Activated T-cell treated with anti-CD3 and anti-CD28 coated beads for 24 hours (primary cell): ENCODE data around the gene MCM3AP.
"Not testable (repeated sequence)": the region's sequence is repeated elsewhere in the genome, so short reads cannot be mapped to it uniquely, and the experiment has no call there.

ENCODE experiments used
- DNase-seq: peaks from one replicate; pipeline ENCODE4 v3.0.0-alpha.2; 2020; ENCODE audit warnings: low read depth

MCM3AP gene

DNA sequence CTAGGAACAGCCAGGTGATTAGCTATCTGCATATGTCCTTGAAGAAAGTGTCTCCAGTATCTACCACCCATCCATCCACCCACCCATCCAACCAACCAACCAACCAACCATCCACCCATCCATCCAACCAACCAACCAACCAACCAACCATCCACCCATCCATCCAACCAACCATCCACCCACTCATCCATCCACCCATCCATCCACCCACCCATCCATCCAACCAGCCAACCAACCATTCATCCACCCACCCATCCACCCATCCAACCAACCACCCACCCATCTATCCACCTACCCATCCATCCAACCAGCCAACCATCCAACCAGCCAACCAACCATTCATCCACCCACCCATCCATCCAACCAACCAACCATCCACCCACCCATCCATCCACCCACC is 26.2 kb upstream of the MCM3AP start:
- no peak for DNase-seq

DNA sequence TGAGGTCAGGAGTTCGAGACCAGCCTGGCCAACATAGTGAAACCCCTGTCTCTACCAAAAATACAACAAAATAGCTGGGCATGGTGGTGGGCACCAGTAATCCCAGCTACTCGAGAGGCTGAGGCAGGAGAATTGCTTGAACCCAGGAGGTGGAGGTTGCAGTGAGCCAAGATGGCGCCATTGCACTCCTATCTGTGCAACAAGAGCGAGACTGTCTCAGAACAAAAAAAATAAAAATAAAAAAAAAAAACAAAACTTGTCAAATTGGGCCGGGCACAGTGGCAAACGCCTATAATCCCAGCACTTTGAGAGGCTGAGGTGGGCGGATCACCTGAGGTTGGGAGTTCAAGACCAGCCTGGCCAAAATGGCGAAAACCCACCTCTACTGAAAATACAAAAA is 24.8 kb upstream of the MCM3AP start:
- DNase-seq: not testable (repeated sequence)

GRCh38 chr21:46308431-46308830 is 23.0 kb upstream of the MCM3AP start:
- no peak for DNase-seq

DNA sequence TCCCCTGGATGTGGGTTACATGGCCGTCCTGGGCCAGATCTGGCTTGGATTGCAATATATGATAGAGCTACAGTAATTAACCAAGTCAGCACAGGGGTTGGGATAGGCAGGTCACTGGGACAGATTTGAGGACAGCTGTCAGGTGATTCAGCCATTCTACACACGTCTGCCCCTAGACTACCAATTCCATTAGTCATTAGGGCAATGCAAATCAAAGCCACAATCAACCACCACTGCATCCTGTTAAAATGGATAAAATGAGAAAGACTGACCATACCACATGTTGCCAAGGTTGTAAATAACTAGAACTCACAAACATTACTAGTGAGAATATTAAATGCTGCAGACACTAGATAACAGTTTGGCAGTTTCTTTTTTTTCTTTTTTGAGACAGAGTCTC is 22.2 kb upstream of the MCM3AP start:
- no peak for DNase-seq

DNA sequence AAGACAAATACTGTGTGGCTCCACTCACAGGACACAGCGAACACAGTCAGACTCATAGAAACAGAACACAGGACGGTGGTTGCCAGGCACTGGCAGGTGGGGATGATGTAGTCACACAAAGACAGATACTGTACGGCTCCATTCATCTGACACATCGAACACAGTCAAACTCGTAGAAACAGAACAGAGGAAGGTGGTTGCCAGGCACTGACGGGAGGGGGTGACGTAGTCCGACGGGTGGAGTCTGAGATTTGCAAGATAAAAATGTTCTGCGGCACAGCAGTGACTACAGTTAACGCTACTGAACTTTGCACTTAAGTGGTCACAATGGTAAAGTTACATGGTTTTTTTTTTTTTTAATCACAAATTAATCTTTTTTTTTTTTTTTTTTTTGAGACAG is 19.5 kb upstream of the MCM3AP start:
- no peak for DNase-seq

DNA sequence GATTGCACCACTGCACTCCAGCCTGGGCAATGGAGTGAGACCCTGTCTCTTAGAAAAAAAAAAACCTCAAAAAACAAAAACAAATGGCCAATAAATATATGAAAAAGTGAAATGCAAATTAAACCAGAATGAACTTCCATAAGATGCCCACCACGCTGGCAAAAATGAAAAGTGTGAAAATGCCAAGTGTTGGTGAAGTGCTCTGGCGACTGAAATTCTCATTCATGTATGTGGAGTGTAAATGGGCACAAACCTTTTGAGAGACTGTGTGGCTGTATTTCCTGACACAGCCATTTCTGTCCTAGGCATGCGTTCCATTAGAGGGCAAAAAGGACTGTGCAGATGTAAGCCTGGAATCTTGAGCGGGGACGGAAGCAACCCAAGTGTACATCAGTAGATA is 19.0 kb upstream of the MCM3AP start:
- no peak for DNase-seq

DNA sequence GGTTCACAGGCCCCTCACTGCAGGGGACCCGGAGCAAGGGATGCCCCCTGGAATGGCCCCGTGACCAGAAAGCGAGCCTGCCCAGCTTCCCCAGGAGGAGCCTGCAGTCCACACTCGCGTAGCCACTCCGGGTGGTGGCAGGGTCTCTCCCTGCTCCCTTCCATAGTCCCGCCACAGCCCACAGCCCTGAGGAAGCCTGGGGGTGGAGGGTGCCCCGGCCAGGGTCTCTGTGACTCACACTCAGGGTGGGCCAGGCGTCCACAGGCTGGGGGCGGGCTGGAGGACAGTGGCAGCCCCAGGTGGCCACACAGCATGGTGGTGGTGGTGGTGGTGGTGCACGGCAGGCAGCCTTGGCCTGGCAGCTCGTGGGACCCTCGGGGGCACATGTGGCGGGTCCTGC is 16.3 kb upstream of the MCM3AP start:
- no peak for DNase-seq

GRCh38 chr21:46299167-46299566 is 13.8 kb upstream of the MCM3AP start:
- DNase-seq: no peak

GRCh38 chr21:46297338-46298271 is 12.2 kb upstream of the MCM3AP start:
- DNase-seq: no peak

DNA sequence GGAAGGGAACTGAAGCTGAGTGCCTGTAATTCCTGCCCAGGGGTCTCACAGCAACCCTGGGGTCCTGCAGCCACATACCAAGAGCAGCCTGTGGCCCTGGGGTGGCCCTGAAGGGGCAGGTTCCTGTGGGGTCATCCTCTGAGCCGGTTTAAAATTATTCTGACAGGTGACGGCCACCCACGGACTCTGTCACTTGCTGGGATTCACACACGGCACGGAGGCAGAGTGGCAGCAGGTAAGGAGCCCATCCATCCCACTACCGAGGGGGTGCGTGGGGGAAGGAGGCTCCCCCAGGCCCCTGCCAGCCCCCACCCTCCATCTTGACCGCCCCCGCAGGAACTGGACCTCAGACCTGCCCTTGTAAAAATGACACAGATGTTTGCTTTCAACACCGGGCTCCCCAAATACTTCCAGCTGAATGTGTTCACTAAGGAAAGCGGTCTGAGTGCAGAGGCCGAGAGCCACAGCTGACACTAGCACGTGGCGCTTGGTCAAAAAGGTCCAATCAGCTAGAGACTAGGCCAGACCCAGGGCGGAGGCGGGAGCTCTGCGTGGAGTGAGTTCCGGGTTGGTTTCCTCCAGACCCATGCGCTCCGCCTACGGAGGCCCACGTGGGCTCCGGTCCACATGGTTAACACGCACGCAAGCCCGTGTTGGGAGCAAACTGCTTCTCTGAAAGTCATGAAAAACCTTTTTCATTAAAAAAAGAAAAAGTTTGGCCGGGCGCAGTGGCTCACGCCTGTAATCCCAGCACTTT is 10.8 kb upstream of the MCM3AP start:
- peak; percentile 27 for DNase-seq

DNA sequence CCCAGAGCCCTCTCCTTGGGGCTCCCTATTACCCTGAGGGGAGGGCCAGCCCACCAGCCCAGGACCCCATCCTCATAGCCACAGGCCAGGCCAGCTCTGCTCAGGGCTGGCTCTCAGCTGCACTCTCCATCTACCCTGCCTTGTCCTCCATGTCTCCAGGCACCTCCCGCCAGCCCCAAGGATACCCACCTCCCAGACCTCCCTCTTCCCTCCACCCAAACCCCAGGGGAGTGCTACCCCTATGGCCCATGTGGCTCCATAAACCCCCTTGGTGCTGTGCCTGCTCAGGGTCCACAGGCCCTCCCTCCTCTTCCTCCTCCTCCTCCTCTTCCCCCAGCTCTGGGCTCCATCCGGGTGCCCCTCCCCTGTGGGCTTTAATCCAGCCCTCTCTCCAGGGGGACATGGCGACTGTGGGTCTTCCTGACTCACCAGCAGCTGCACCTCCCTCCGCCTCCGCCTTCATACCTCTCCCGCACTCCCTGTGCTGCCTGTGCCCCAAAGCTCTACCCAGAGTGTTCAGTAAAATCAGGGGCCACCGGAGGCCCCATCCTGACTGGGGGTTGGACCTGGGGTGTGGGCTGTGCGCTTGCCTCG is 9.9 kb upstream of the MCM3AP start:
- DNase-seq: no peak

DNA sequence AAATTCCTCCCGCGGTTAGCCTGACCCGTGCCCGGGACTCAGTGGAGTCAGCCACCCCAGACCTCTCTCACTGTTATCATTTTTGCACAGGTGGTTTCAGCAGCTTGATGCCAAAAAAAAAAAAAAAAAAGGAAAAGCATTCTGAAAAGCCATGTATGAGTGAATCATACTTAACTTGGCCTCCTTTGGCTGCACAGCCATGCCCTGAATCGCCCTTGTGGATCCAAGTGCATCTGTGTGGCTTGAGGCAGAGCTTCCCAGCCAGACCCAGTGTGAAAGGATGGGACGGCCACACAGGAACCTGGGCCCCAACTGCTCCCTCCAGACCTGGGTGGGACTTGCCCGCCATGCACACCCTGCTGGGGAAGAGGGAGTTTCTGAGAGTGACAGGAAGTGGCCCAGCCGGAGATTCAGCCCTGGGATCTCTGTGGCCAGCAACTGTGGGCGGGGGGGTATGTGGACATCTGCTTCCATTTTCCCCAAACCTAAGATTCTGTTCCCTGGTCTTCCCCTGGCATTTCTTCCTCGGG is 9.3 kb upstream of the MCM3AP start:
- no peak for DNase-seq

DNA sequence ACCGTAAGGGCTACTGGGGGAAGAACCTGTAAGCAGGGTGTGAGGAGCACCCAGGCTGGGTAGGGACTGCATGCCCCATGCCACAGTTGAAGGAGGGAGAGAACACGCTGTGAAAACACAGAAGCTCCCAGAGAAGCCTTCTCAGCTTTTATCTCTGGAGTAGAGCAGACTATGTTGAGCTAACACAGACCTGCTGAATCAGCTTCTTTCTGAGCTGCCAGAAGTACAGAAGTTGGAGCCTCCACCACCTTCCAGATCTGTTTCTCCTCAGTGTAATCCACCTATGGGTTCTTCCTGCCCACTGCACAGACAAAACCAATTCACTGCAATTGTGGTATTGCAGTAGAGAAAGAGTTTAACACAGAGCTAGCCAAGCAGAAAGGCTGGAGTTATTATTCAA is 6.2 kb upstream of the MCM3AP start:
- DNase-seq: no peak

GRCh38 chr21:46289655-46290179 is 4.3 kb upstream of the MCM3AP start:
- no peak for DNase-seq

DNA sequence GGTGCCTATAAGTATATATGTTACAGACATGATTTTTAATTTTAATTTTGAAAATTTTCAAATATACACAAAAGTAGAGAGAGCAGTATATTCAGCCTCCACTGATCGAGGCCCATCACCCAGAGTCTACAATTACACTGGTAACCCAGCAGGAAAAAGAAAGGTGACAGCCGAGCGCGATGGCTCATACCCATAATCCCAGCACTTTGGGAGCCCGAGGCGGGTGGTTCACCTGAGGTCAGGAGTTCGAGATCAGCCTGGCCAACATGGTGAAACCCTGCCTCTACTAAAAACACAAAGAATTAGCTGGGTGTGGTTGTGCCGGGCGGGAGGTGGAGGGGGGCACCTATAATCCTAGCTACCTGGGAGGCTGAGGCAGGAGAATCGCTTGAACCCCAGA is 2.1 kb upstream of the MCM3AP start:
- DNase-seq: no peak

DNA sequence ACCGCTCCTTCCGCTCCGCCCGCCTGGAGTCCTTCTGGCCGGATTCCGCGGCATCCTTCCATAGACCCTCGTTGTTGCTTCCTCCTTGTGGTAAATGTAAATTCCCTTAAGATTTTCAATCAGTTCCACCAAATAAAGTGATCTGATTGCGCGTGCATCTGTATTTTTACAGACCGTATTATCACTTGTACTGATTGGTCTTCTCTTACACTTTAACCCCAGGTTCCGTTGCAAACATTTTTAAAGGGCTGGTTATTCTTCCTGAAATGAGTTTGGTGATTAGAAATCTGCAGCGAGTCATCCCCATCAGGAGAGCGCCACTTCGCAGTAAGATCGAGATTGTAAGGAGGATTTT is 1.2 kb upstream of the MCM3AP start:
- DNase-seq: no peak

DNA sequence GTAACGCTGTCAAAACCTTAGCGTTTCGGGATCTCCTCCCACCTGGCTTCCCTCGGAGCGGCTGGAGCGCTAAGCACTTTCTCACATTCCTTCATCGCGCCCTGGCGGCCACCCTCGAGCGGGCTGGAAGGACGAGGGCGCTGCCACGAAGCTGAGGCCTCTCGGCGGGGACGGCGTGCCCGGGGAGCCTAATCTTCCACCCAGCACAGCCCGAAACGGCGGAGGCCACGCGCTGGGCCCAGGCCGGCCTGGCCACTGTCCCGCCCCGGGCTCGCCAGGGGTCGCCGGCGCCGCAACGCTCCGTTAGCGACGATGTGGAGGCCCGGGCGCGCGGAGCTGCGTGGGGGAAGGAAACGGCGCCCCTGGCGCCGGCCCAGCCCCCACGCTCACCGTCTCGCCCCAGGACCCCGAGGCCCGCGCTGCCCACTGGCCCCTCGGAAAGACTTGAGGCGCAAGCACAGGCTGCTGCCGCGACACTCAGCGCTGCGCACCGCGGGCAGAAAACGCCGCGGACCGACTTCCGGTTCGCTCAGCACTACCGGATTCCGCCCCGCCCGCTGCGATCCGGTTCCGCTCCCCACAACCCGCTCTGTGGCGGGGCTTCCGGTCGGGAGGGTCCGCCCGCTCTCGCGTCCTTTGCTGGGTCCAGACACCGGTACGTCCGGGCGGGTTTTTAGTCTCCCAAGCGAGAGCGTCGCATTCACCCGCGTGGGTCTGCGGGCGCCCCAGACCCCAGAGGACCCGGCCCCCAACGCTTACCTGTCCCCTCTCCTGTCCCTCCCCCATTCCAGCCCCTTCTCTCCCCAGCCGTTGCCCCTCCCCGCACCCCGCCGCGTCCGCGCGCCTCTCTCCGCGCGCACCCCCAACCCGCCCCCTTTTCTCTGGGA is 593 bp upstream of the MCM3AP start, which contains the start of gene YBEY:
YBEY (plus strand) TSS at position 582 of the 887 bp plus-strand sequence. CDS start 572 bp downstream, outside the sequence.
- DNase-seq: peak; percentile 84

- no peak for DNase-seq
Measured at GRCh38 chr21:46284733-46285132, 678 bp downstream of the MCM3AP start.

GRCh38 chr21:46284077-46284644 is 1.2 kb downstream of the MCM3AP start:
- DNase-seq: no peak

DNA sequence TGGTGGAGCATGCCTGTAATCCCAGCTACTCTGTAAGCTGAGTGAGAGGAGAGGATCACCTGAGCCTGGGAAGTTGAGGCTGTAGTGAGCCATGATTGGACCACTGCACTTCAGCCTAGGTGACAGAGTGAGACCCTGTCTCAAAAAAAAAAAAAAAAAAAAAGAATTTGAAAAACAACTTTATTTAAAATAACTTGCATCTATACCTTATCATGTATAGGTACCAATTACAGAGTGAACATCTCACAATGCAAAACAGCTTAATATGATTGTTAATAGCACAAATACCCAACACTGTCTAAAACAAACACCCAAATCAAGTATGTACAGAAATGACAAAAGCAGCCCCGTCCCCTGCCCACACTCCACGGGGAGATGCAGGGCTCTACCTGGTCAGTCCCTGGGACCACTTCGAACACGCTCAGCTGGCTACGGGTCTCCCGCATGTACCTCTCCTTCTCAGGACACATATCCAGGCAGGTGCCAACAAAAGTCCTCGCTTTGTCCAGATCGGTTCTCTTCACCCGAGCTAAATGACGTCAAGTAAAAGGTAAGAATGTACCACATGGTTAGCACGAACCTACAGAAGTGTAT is 10.5 kb downstream of the MCM3AP start:
- no peak for DNase-seq

DNA sequence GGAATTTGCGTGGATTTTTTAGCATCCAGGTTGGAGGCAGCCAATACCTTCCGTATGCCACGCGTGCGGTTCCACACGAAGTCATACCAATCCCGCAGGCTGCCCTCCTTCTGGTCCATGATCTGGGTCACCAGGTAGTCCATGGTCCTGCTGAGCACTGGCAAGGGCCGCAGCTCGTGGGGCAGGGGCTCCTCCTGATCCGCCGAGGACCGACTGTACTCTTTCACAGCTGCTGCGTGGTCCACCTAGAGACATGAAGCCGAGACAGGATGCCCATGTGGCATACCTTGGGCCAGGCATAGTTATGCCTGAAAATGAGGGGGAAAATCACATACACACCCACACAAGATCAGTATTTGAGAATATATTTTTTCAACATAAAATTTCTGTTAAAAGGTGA is 12.1 kb downstream of the MCM3AP start:
- no peak for DNase-seq
